ENCODE measurements around the gene FILIP1L.

The FILIP1L gene

GRCh38 chr3:100154171-100154570 lies 39.9 kb upstream of the FILIP1L start:
- H3K4me3 ChIP-seq (IDR thresholded peaks at IDR 0.05; ENCODE audit: insufficient read depth, low read depth, low read length), result no peak overlapping the region
- H3K27me3 ChIP-seq (ENCODE audit: insufficient read depth, low read depth), result no peaks in the 10 kb centered on the region
- no peak overlapping the region for H2AFZ ChIP-seq (ENCODE audit: low read depth)
- H3K27ac ChIP-seq, result no peak overlapping the region
- TF ChIP-seq, protein P1, sequence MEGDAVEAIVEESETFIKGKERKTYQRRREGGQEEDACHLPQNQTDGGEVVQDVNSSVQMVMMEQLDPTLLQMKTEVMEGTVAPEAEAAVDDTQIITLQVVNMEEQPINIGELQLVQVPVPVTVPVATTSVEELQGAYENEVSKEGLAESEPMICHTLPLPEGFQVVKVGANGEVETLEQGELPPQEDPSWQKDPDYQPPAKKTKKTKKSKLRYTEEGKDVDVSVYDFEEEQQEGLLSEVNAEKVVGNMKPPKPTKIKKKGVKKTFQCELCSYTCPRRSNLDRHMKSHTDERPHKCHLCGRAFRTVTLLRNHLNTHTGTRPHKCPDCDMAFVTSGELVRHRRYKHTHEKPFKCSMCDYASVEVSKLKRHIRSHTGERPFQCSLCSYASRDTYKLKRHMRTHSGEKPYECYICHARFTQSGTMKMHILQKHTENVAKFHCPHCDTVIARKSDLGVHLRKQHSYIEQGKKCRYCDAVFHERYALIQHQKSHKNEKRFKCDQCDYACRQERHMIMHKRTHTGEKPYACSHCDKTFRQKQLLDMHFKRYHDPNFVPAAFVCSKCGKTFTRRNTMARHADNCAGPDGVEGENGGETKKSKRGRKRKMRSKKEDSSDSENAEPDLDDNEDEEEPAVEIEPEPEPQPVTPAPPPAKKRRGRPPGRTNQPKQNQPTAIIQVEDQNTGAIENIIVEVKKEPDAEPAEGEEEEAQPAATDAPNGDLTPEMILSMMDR (conservative IDR thresholded peaks at IDR 0.05; ENCODE audit: low read depth, low read length), result no peak
- H3K4me1 ChIP-seq (ENCODE audit: low read depth, poor library complexity, severe bottlenecking), result no peaks in the 10 kb centered on the region
- no peak overlapping the region for H3K9ac ChIP-seq
- H4K20me1 ChIP-seq (ENCODE audit: insufficient read depth), result no peaks in the 10 kb centered on the region
- H3K79me2 ChIP-seq (ENCODE audit: insufficient read depth, low read depth), result no peaks in the 10 kb centered on the region
- no peaks in the 10 kb centered on the region for H3K36me3 ChIP-seq (ENCODE audit: insufficient read depth)
- no peak overlapping the region for H3K4me2 ChIP-seq

DNA sequence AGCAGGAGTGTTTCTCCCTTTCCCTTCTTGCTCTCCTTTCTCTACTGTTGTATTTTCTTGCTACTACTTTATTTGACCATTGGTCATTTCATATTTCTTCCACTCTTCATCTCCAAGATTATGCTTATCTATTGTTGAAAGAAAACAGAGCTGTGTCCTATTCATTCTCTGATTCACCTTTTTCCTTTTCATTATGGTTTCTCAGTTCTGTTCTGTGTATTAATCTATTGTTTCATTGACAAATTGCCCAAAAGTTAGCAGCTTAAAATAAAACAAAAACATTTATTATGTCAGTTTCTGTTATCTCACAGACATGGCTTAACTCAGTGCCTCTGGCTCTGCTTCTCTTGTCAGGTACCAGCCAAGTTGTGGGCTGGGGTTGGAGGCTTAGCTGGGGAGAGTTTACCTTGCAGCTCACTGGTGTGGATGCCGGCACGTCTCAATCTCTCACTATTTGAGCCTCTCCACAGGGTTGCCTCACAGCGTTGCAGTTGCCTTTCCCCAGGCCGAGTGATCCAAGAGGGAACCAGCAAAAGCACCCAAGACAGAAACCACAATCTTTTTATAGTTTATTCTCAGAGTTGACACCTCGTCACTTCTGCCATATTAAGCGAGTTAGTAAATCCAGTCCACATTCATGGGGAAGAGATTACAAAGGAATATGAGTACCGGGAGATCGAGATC lies 36.9 kb upstream of the FILIP1L start:
- Histone ChIP-seq H3K36me3 (ENCODE audit: insufficient read depth) (no peaks in the 10 kb centered on the region), H3K4me3 (IDR thresholded peaks at IDR 0.05; ENCODE audit: insufficient read depth, low read depth, low read length) (no peak overlapping the region), H2AFZ (ENCODE audit: low read depth) (no peak overlapping the region), H3K27ac (no peak overlapping the region), H3K79me2 (ENCODE audit: insufficient read depth, low read depth) (no peaks in the 10 kb centered on the region), H3K4me2 (no peak overlapping the region), H4K20me1 (ENCODE audit: insufficient read depth) (no peaks in the 10 kb centered on the region), H3K9ac (no peak overlapping the region), H3K27me3 (ENCODE audit: insufficient read depth, low read depth) (no peaks in the 10 kb centered on the region), H3K4me1 (ENCODE audit: low read depth, poor library complexity, severe bottlenecking) (no peaks in the 10 kb centered on the region)
- TF ChIP-seq, protein P1 (conservative IDR thresholded peaks at IDR 0.05; ENCODE audit: low read depth, low read length), result no peak

GRCh38 chr3:100150473-100150872 lies 36.2 kb upstream of the FILIP1L start:
- TF ChIP-seq, protein P1 (conservative IDR thresholded peaks at IDR 0.05; ENCODE audit: low read depth, low read length), result no peak
- Histone ChIP-seq H3K79me2 (ENCODE audit: insufficient read depth, low read depth) (no peaks in the 10 kb centered on the region), H2AFZ (ENCODE audit: low read depth) (no peak overlapping the region)

DNA sequence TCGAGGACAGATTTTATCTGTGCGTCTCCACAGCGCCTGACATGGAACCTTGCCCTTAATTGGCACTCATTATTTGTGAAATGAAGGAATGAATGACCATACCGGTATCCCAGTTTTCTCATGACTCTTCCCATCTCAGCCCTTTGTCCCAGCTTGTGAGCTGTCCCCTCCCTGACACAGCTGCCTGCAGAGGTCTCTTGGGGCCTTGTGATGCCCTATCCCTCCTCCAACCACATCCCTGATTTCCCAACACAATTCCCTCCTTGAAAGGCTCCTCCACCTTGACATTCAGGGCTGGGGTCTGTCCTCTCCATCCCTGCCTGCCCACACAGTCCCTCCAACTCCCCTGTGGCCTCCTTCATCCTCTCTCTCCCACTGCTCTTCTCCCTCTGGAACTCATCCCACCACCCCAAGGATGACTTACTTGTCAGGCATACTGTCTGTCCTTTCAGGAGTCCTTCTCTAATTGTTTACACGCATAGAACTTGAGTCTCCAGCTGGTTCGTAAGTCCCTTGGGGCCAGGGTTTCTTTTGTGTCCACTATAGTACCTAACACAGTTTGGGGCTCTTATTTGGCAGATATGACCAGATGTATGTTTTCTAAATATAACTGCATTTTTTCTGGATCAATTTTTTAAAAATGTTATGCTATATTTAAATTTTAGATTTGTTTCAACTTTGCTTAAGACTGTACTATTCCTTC lies 35.6 kb upstream of the FILIP1L start:
- H3K4me2 ChIP-seq, result no peak overlapping the region
- no peaks in the 10 kb centered on the region for H3K79me2 ChIP-seq (ENCODE audit: insufficient read depth, low read depth)
- H3K27ac ChIP-seq, result no peak overlapping the region
- H3K4me3 ChIP-seq (IDR thresholded peaks at IDR 0.05; ENCODE audit: insufficient read depth, low read depth, low read length), result no peak overlapping the region
- H3K27me3 ChIP-seq (ENCODE audit: insufficient read depth, low read depth), result no peaks in the 10 kb centered on the region
- TF ChIP-seq, protein P1 (conservative IDR thresholded peaks at IDR 0.05; ENCODE audit: low read depth, low read length), result no peak
- H3K36me3 ChIP-seq (ENCODE audit: insufficient read depth), result no peaks in the 10 kb centered on the region
- H2AFZ ChIP-seq (ENCODE audit: low read depth), result no peak overlapping the region
- no peaks in the 10 kb centered on the region for H3K4me1 ChIP-seq (ENCODE audit: low read depth, poor library complexity, severe bottlenecking)
- H3K9ac ChIP-seq, result no peak overlapping the region
- no peaks in the 10 kb centered on the region for H4K20me1 ChIP-seq (ENCODE audit: insufficient read depth)

More at GRCh38 chr3:100150473-100150872, 36.2 kb upstream of the FILIP1L start:
- Histone ChIP-seq H3K36me3 (ENCODE audit: insufficient read depth) (no peaks in the 10 kb centered on the region), H3K9ac (no peak overlapping the region), H4K20me1 (ENCODE audit: insufficient read depth) (no peaks in the 10 kb centered on the region), H3K4me2 (no peak overlapping the region), H3K4me3 (IDR thresholded peaks at IDR 0.05; ENCODE audit: insufficient read depth, low read depth, low read length) (no peak overlapping the region), H3K27me3 (ENCODE audit: insufficient read depth, low read depth) (no peaks in the 10 kb centered on the region), H3K27ac (no peak overlapping the region), H3K4me1 (ENCODE audit: low read depth, poor library complexity, severe bottlenecking) (no peaks in the 10 kb centered on the region)
